ENCODE data around the gene PRPF4. TPM values are rescaled to one million over a fixed set of nuclear protein-coding genes. Genes with fewer than 3 reads are reported as not detected.

Gene PRPF4
- total RNA-seq, 4 donors from 2014 or later, result 5.9 to 30.2 (median 18.4) TPM

DNA sequence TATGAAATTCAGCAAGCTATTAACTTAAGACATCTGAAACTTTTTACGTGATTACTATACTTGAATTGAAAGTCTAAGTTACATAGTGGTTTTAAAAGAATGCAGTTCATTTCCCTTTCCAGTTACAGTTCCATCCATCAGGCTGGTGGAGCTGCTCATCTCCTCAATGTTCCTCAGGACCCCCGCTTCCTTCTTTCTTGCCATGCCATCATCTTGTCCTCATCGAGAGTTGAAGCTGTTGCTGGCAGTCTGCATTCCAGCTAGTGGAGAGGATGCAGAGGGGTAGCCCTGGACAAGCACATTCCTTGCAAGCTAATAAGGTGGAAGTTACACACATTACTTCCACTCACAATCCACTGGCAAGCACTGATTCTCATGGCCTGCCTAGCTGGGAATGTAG, 36.5 kb downstream of the PRPF4 start:
- TF ChIP-seq POLR2A (IDR thresholded peaks at IDR 0.05), result no peak
- TF ChIP-seq, protein P1, sequence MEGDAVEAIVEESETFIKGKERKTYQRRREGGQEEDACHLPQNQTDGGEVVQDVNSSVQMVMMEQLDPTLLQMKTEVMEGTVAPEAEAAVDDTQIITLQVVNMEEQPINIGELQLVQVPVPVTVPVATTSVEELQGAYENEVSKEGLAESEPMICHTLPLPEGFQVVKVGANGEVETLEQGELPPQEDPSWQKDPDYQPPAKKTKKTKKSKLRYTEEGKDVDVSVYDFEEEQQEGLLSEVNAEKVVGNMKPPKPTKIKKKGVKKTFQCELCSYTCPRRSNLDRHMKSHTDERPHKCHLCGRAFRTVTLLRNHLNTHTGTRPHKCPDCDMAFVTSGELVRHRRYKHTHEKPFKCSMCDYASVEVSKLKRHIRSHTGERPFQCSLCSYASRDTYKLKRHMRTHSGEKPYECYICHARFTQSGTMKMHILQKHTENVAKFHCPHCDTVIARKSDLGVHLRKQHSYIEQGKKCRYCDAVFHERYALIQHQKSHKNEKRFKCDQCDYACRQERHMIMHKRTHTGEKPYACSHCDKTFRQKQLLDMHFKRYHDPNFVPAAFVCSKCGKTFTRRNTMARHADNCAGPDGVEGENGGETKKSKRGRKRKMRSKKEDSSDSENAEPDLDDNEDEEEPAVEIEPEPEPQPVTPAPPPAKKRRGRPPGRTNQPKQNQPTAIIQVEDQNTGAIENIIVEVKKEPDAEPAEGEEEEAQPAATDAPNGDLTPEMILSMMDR (IDR thresholded peaks at IDR 0.05), result no peak

DNA sequence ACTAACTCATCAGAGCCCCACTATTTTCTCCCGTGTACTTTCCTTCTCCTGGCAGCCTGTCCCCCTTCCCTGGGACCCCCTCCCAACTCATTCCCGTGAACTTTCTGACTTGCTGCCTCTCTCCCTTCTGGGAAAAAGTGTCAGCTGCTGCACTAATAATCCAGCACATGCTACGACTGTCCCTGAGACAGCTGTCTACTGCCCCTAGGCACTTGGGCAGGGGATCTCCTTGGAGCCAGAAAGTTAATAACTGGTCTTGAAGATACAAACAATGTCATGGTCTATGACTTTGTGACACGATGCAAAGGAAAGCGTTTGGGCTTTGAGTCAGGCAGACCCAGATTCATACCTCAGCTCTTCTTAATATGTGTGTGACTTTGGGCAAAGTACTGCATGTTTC, 37.8 kb downstream of the PRPF4 start:
- TF ChIP-seq, protein P1 (IDR thresholded peaks at IDR 0.05), result no peak
- TF ChIP-seq POLR2A (IDR thresholded peaks at IDR 0.05), result no peak

More for the DNA sequence above, 36.5 kb downstream of the PRPF4 start:
- H3K9me3 ChIP-seq, result no peaks in the 10 kb centered on the region
- DNase-seq, result no peak
- H3K4me3 ChIP-seq, result no peak overlapping the region
- no peaks in the 10 kb centered on the region for H3K36me3 ChIP-seq
- intact Hi-C loops (cut with DNase I; ENCODE audit: low total_unique reads), result no loop called here
- H3K27me3 ChIP-seq, result no peaks in the 10 kb centered on the region
- no peak overlapping the region for H3K27ac ChIP-seq
- no peaks in the 10 kb centered on the region for H3K4me1 ChIP-seq

DNA sequence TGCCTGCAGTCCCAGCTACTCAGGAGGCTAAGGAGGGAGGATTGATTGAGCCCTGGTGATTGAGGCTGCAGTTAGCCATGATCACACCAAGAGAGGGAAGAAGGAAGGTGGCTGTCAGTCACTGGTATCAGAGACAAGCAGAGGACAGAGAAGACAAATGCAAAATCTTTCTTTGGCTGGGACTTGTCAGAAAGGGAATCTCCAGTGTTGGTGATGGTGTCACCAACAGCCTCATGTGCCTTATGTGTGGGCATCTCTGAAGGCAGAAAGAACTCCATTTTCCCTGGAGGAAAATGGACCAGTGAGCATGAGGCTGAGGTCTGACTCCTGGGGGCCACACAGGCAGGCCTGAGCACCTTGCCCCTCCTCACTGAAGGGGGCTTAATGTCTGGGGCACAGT, 39.8 kb downstream of the PRPF4 start:
- no peak overlapping the region for H3K27ac ChIP-seq
- no peak for TF ChIP-seq POLR2A (IDR thresholded peaks at IDR 0.05)
- TF ChIP-seq, protein P1 (IDR thresholded peaks at IDR 0.05), result no peak
- intact Hi-C loops (cut with DNase I; ENCODE audit: low total_unique reads), result no loop called here
- H3K36me3 ChIP-seq, result no peaks in the 10 kb centered on the region
- no peaks in the 10 kb centered on the region for H3K9me3 ChIP-seq
- no peak for DNase-seq
- H3K27me3 ChIP-seq, result no peaks in the 10 kb centered on the region
- H3K4me3 ChIP-seq, result no peak overlapping the region
- no peaks in the 10 kb centered on the region for H3K4me1 ChIP-seq

More for the DNA sequence above, 37.8 kb downstream of the PRPF4 start:
- Histone ChIP-seq H3K36me3 (no peaks in the 10 kb centered on the region), H3K4me3 (no peak overlapping the region), H3K9me3 (no peaks in the 10 kb centered on the region), H3K27ac (no peak overlapping the region), H3K27me3 (no peaks in the 10 kb centered on the region), H3K4me1 (no peaks in the 10 kb centered on the region)
- intact Hi-C loops (cut with DNase I; ENCODE audit: low total_unique reads), result no loop called here
- DNase-seq, result no peak

DNA sequence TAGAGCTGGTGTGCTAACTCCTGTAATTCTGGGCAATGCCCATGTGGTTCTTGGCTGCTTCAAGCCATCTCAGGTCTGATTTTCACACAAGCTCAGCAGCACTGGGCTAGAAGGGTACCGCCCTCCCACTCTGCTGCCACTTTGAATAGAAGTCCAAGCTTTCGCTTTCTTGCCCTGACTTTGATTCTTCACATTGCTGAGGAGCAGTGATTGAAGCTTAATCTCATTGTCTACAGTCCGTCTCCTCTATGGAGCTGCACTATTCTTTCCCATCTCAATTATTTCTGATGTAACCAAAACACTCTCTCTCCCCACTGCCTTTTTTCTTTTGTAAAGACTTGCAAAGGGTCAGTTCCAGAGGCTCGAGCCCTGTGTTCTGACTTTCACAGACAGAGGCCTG, 40.6 kb downstream of the PRPF4 start:
- Histone ChIP-seq H3K27ac (no peak overlapping the region), H3K36me3 (no peaks in the 10 kb centered on the region), H3K4me3 (no peak overlapping the region), H3K4me1 (no peaks in the 10 kb centered on the region), H3K9me3 (no peaks in the 10 kb centered on the region), H3K27me3 (no peaks in the 10 kb centered on the region)
- TF ChIP-seq, protein P1 (IDR thresholded peaks at IDR 0.05), result no peak
- TF ChIP-seq POLR2A (IDR thresholded peaks at IDR 0.05), result no peak
- intact Hi-C loops (cut with DNase I; ENCODE audit: low total_unique reads), result no loop called here
- DNase-seq, result no peak

DNA sequence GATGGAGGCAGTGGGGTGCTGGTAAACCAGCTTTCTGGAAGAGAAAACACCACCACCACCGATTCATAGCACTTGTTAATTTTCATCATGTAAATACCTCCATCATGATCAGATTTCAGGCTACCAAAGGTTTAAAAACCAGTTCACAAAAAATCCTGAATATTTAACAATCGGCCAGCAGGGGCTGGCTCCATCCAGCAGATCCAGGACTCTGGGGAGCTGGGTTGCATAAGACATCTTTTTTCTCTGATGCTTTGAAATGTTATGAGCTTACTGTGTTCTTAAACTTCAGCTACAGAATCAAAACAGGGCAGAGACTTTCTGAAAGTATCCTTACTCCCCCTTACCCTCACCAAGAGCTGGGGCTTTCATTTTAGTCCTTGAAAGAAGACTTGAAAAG, 42.3 kb downstream of the PRPF4 start:
- no peaks in the 10 kb centered on the region for H3K4me1 ChIP-seq
- DNase-seq, result no peak
- TF ChIP-seq, protein P1 (IDR thresholded peaks at IDR 0.05), result no peak
- TF ChIP-seq POLR2A (IDR thresholded peaks at IDR 0.05), result no peak

More for the DNA sequence above, 42.3 kb downstream of the PRPF4 start:
- Histone ChIP-seq H3K36me3 (no peaks in the 10 kb centered on the region), H3K9me3 (no peaks in the 10 kb centered on the region), H3K27ac (no peak overlapping the region), H3K27me3 (no peaks in the 10 kb centered on the region), H3K4me3 (no peak overlapping the region)
- intact Hi-C loops (cut with DNase I; ENCODE audit: low total_unique reads), result no loop called here

All from uterus (tissue), 4 donors.